Measurements from ENCODE around the gene ERG. TPM values are rescaled to one million over a fixed set of nuclear protein-coding genes. Genes with fewer than 3 reads are reported as not detected.

Gene ERG
- 10 to 100 TPM in 3 of 4 donors, 1 to 10 TPM in 1; 7.8 to 44.1 (median 16.8) TPM for total RNA-seq

- no peak for TF ChIP-seq CTCF (IDR thresholded peaks at IDR 0.05; ENCODE audit: low read depth)
Observed at GRCh38 chr21:38498057-38498833, at the start of gene ERG. Gene ERG (minus strand): TSS chr21:38498477. CDS start chr21:38498380, 97 bp downstream.

- TF ChIP-seq CTCF (IDR thresholded peaks at IDR 0.05; ENCODE audit: low read depth), result no peak
Observed at GRCh38 chr21:38544661-38545060, 46.4 kb upstream of the ERG start.

GRCh38 chr21:38542263-38542662, 44.0 kb upstream of the ERG start:
- no peak for TF ChIP-seq CTCF (IDR thresholded peaks at IDR 0.05; ENCODE audit: low read depth)

GRCh38 chr21:38538353-38538752, 40.1 kb upstream of the ERG start:
- TF ChIP-seq CTCF (IDR thresholded peaks at IDR 0.05; ENCODE audit: low read depth), result no peak

- TF ChIP-seq CTCF (IDR thresholded peaks at IDR 0.05; ENCODE audit: low read depth), result no peak
Observed at GRCh38 chr21:38534591-38534990, 36.3 kb upstream of the ERG start.

- TF ChIP-seq CTCF (IDR thresholded peaks at IDR 0.05; ENCODE audit: low read depth), result no peak
Observed at GRCh38 chr21:38533887-38534286, 35.6 kb upstream of the ERG start.

GRCh38 chr21:38531591-38531990, 33.3 kb upstream of the ERG start:
- no peak for TF ChIP-seq CTCF (IDR thresholded peaks at IDR 0.05; ENCODE audit: low read depth)

All from subcutaneous adipose tissue (tissue), 4 donors.